Subcutaneous adipose tissue (tissue), 4 donors: ENCODE data around the gene C4A. TPM values are rescaled to one million over a fixed set of nuclear protein-coding genes. Genes with fewer than 3 reads are reported as not detected.

Source experiments
- total RNA-seq, 4 donors: library from RNA; depleted of rRNA; stranded (reverse); fragments of >200 nt; gene quantifications; one replicate each; pipeline ENCODE4 v1.1.0, GENCODE V29; 2016
- TF ChIP-seq, protein P1 (sequence below): fragments of 450-650 bp; IDR thresholded peaks from one replicate; pipeline ENCODE4 v1.5.1; 2016; ENCODE audit warnings: low read depth, mild to moderate bottlenecking, control low read depth, antibody characterized with exemption, moderate library complexity

C4A gene
- total RNA-seq, 4 donors from 2014 or later, result 5.1 to 17.2 (median 13.5) TPM

DNA sequence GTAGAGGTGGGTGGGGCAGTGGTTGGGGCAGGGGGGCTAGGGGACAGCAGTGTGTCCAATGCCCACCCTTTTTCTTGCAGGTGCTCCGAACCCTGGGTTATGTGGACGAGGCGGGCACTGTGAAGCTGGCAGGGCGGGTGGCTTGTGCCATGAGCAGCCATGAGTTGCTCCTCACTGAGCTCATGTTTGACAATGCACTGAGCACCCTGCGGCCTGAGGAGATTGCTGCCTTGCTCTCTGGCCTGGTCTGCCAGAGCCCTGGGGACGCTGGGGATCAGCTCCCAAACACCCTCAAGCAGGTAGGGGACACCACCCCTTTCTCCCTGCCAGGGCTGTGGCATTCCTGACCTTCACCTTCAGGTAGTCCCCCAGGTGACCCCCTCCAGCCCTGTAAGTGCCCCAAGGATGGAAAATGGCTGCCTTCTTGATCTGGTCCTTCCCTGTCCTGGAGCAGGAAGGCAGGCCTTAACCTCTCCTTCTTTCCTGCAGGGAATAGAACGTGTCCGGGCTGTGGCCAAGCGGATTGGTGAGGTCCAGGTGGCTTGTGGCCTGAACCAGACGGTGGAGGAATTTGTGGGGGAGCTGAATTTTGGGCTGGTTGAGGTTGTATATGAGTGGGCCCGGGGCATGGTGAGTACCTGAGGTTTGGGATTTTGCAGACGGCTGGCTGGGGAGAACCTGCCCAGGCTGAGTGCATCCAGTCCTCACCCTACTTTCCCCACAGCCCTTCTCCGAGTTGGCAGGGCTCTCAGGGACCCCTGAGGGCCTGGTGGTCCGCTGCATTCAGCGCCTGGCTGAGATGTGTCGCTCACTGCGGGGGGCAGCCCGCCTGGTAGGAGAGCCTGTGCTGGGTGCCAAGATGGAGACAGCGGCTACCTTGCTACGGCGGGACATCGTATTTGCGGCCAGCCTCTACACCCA, 12.8 kb upstream of the C4A start:
- TF ChIP-seq, protein P1, sequence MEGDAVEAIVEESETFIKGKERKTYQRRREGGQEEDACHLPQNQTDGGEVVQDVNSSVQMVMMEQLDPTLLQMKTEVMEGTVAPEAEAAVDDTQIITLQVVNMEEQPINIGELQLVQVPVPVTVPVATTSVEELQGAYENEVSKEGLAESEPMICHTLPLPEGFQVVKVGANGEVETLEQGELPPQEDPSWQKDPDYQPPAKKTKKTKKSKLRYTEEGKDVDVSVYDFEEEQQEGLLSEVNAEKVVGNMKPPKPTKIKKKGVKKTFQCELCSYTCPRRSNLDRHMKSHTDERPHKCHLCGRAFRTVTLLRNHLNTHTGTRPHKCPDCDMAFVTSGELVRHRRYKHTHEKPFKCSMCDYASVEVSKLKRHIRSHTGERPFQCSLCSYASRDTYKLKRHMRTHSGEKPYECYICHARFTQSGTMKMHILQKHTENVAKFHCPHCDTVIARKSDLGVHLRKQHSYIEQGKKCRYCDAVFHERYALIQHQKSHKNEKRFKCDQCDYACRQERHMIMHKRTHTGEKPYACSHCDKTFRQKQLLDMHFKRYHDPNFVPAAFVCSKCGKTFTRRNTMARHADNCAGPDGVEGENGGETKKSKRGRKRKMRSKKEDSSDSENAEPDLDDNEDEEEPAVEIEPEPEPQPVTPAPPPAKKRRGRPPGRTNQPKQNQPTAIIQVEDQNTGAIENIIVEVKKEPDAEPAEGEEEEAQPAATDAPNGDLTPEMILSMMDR, result no peak

DNA sequence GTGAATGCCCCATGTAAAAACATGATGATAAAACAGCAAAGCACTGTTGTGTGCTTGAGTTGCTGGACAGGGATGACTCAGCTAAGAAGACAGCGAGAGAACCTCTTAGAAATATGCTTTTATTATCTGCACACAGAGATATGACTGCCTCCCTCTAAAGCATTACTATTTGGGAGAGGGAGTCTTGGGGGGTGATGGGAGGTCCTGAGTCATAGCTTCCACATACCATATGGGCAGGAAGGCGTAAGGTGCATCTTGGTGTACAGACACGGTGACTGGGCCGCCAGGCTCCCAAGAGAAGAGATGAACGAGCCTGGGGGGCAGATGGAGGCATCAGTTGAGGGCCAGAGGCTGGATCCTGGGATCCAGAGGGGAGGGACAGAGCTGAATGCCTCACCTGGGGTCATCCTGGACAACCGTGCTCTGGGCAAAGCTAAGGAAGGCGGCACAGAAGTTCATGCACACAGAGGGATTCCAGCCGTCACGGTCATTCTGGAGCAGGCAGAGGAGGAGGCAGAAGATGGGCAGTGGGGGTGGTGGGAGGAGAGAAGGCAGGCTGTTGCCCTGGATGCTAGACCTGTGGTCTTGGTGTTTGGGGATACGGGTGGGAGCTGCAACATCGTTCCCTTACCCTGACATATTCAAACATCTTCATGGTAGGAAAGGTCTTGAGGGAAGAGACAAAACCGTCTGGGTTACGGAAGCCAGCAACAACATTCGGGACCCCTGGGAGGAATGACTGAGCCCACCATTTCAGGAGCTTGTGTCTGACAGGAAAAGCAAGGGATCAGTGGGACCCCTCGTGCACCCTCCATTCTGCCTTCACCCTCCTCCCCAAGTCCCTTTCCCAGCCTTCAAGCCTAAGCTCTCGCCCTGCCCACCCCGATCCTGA, 11.9 kb upstream of the C4A start:
- TF ChIP-seq, protein P1, result no peak

DNA sequence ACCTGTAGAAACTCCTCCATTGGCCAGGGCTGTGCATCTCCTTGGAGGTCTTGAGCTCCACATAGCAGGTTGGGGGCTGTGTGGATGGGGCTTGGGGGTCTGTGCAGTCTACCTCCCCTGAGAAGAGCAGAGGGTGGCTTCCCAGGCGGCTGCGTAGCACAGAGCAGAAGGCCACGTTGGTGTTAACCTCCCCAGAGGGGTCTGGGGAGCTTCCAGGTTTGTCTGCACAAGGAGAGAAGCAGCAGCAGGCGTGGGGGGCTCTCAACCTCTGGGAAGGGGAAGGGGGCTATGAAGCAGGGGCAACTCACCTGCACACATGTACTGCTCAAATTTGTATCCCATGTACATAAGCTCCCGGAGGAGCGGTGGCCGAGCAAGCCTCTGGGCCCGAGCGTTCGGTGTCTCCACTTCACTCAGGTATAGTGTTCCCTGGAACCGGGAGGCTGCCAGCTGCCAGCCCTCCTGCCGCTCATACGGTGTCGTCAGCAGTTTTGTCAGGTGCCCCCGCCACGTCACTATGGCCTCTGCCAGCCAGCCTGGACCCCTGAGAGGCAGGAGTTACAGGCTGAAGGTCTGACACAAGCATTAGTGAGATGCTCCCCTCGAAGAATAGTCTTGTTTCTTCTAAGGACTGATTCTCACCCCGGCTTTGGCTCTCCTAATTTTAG, 11.1 kb upstream of the C4A start:
- TF ChIP-seq, protein P1, result no peak

DNA sequence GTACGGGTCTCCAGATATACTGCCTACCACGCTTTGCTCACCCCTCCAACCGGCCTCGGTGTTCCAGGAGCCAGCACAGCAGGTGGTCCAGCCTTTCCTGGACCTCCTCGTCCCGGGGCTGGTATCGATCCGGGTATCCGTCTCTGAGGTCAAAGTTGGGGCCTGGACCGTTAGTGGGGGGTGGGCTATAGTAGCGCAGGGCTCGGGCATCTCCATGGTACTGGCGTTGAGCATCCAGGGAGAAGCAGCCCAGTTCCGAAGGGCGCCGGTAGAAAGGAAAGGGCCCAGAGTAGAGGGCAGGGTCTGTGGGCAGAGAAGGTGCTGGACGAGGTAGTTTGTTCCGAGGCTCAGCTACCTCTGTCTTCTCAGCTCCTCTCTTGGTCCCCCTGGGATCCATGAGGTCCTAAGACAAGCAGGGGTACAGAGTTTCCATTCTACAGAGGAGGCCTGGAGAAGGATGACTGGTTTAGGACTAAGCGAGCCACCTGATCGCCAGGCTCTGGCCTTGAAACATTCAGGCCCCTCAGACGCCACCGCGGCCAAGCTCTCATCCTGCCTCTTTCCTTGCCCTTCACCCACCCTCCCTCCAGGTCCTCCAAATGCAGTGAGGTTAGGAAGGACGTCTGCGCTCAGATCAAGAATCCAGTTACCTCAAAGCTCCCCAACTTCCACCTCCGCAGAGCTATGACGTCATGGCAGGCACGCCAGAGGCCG, 10.4 kb upstream of the C4A start:
- TF ChIP-seq, protein P1, result no peak

DNA sequence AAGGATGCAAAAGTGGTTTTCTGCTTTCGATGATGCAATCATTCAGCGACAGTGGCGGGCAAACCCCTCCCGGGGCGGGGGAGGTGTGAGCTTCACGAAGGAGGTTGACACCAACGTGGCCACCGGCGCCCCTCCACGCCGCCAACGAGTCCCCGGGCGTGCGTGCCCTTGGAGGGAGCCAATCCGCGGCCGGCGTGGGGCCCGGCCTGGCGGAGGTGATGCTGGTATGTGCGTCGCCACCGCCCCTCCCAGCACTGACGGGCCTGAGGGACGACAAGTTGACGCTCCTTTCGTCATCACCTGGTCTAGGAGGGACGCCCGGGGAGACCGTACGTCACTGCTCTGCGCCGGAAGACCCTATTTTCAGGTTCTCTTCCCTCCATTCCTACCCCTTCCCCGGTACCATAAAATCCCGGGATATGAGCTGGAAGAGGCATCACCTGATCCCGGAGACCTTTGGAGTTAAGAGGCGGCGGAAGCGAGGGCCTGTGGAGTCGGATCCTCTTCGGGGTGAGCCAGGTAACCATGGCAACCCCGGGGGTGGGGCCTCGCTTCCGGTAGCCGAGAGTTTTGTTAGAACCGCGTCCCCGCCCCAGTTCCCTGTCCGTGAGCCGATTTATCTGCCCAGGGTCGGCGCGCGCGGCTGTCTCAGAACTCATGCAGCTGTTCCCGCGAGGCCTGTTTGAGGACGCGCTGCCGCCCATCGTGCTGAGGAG, 9.7 kb upstream of the C4A start, which contains the start of gene DXO:
DXO (minus strand) TSS at position 146 of the 716 bp plus-strand sequence. CDS start 463 bp downstream, outside the sequence.
- TF ChIP-seq, protein P1, result no peak

DNA sequence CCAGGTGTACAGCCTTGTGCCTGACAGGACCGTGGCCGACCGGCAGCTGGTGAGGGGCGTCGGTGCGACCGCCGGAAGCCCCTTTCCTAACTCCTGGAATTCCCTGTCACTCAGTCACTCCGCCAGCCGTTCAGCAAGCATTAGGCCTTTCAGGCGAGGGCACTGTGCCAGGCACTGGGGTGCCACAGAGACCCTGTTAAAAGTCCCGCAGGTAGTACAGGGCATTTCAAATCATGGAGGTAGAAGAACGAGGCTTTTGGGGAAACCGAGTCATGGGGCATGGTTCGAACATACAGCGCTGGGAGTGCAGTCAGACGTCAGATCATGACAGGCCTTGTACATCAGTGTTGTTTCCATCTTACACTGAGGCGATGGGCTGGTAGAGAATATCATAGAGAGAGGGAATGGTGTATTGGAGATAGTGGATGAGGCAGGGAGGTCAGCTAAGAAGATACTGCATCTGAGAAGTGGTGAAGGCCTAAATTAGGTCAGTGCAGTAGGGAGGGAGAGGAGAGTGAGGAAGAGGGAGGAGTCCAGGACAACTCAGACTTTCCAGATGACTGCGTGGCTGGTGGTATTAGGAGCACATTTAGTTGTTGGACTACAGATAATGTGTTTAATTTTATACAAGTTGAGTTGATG, 9.0 kb upstream of the C4A start:
- TF ChIP-seq, protein P1, result no peak
